Purkinje cell (primary cell): Measurements from ENCODE around the gene ACADVL. TPM values are rescaled to one million over a fixed set of nuclear protein-coding genes. Genes with fewer than 3 reads are reported as not detected.

Experiments used
- polyA plus RNA-seq: library from polyadenylated mRNA; unstranded; fragments of >200 nt; fragmentation: Nextera tagmentation; gene quantifications from 2 replicates; pipeline ENCODE4 v1.2.1, GENCODE V29; 2014

Gene ACADVL
- polyA plus RNA-seq, result 50.1 and 52.5 TPM in 2 replicates

GRCh38 chr17:7219812-7220592, at the start of gene ACADVL, which contains the start of gene DLG4:
ACADVL (plus strand) TSS chr17:7219938; CDS start chr17:7219985, 47 bp downstream.
DLG4 (minus strand) TSS chr17:7219836.

GRCh38 chr17:7179317-7180254, 40.2 kb upstream of the ACADVL start, which contains the start of gene ASGR1:
ASGR1 (minus strand) TSS chr17:7179370; CDS start chr17:7178563, 807 bp downstream.

GRCh38 chr17:7234083-7234951, 14.6 kb downstream of the ACADVL start, which contains the start of gene DVL2:
DVL2 (minus strand) TSS chr17:7234517; CDS start chr17:7234262, 255 bp downstream.

GRCh38 chr17:7239091-7240027, 19.6 kb downstream of the ACADVL start, which contains the start of gene PHF23:
PHF23 (minus strand) TSS chr17:7239457; CDS start chr17:7239279, 178 bp downstream.

GRCh38 chr17:7241783-7242716, 22.3 kb downstream of the ACADVL start, which contains the start of gene GABARAP:
GABARAP (minus strand) TSS chr17:7242449; CDS start chr17:7242330, 119 bp downstream.

GRCh38 chr17:7251661-7252175, 32.0 kb downstream of the ACADVL start, which contains the start of gene CTDNEP1:
CTDNEP1 (minus strand) TSS chr17:7251734; CDS start chr17:7251296, 438 bp downstream.

GRCh38 chr17:7252176-7253043, 32.7 kb downstream of the ACADVL start, which contains the start of gene ELP5:
ELP5 (plus strand) TSS chr17:7252215; CDS start chr17:7252551, 336 bp downstream.

GRCh38 chr17:7262192-7262934, 42.6 kb downstream of the ACADVL start, which contains the start of gene CLDN7:
CLDN7 (minus strand) TSS chr17:7262478; CDS start chr17:7262043, 435 bp downstream.

Other genes with a start within 250 kb of the ACADVL start
- gene ALOX12, start 223.9 kb upstream of the ACADVL start, polyA plus RNA-seq, result 0.82 and 1.0 TPM in 2 replicates
- 1,120 and 1,190 TPM in 2 replicates for gene RNASEK, start 207.3 kb upstream of the ACADVL start, polyA plus RNA-seq
- gene BCL6B, start 196.9 kb upstream of the ACADVL start, polyA plus RNA-seq, result not detected in 2 replicates
- gene SLC16A13, start 183.9 kb upstream of the ACADVL start, polyA plus RNA-seq, result not detected in 2 replicates
- gene SLC16A11, start 175.8 kb upstream of the ACADVL start, polyA plus RNA-seq, result not detected in 2 replicates
- gene CLEC10A, start 139.7 kb upstream of the ACADVL start, polyA plus RNA-seq, result not detected in 2 replicates
- gene ASGR2, start 105.1 kb upstream of the ACADVL start, polyA plus RNA-seq, result 0.57 and 4.5 TPM in 2 replicates
- gene ASGR1, start 40.6 kb upstream of the ACADVL start, polyA plus RNA-seq, result 1.7 and 5.0 TPM in 2 replicates
- 1.7 and 3.0 TPM in 2 replicates for gene DLG4, start 102 bp upstream of the ACADVL start, polyA plus RNA-seq
- gene DVL2, start 14.6 kb downstream of the ACADVL start, polyA plus RNA-seq, result 0.91 and 1.8 TPM in 2 replicates
- gene PHF23, start 19.5 kb downstream of the ACADVL start, polyA plus RNA-seq, result 8.9 and 12.1 TPM in 2 replicates
- 235 and 613 TPM in 2 replicates for gene GABARAP, start 22.5 kb downstream of the ACADVL start, polyA plus RNA-seq
- gene CTDNEP1, start 31.8 kb downstream of the ACADVL start, polyA plus RNA-seq, result 9.3 and 15.5 TPM in 2 replicates
- gene ELP5, start 32.3 kb downstream of the ACADVL start, polyA plus RNA-seq, result 15.8 and 16.6 TPM in 2 replicates
- gene CLDN7, start 42.5 kb downstream of the ACADVL start, polyA plus RNA-seq, result not detected in 2 replicates
- not detected in 2 replicates for gene SLC2A4, start 61.8 kb downstream of the ACADVL start, polyA plus RNA-seq
- gene YBX2, start 74.7 kb downstream of the ACADVL start, polyA plus RNA-seq, result not detected in 2 replicates
- gene EIF5A, start 87.7 kb downstream of the ACADVL start, polyA plus RNA-seq, result 41.6 and 47.0 TPM in 2 replicates
- gene GPS2, start 95.4 kb downstream of the ACADVL start, polyA plus RNA-seq, result 42.5 and 54.6 TPM in 2 replicates
- gene NEURL4, start 109.4 kb downstream of the ACADVL start, polyA plus RNA-seq, result 0.34 TPM in 1 of 2 replicates, not detected in the other
- 4.1 and 5.8 TPM in 2 replicates for gene ACAP1, start 116.6 kb downstream of the ACADVL start, polyA plus RNA-seq
- not detected in 2 replicates for gene KCTD11, start 132.2 kb downstream of the ACADVL start, polyA plus RNA-seq
- not detected in 2 replicates for gene TMEM95, start 135.2 kb downstream of the ACADVL start, polyA plus RNA-seq
- gene TNK1, start 161.2 kb downstream of the ACADVL start, polyA plus RNA-seq, result 0.15 TPM in 1 of 2 replicates, not detected in the other
- gene PLSCR3, start 174.6 kb downstream of the ACADVL start, polyA plus RNA-seq, result 1.3 and 1.8 TPM in 2 replicates
- 148 and 161 TPM in 2 replicates for gene TMEM256, start 184.2 kb downstream of the ACADVL start, polyA plus RNA-seq
- 6.6 and 13.0 TPM in 2 replicates for gene NLGN2, start 187.9 kb downstream of the ACADVL start, polyA plus RNA-seq
- not detected in 2 replicates for gene SPEM1, start 200.4 kb downstream of the ACADVL start, polyA plus RNA-seq
- not detected in 2 replicates for gene SPEM2, start 205.7 kb downstream of the ACADVL start, polyA plus RNA-seq
- gene SPEM3, start 208.9 kb downstream of the ACADVL start, polyA plus RNA-seq, result not detected in 2 replicates
- gene TMEM102, start 215.5 kb downstream of the ACADVL start, polyA plus RNA-seq, result not detected in 2 replicates
- 1.2 and 2.0 TPM in 2 replicates for gene FGF11, start 219.6 kb downstream of the ACADVL start, polyA plus RNA-seq
- gene CHRNB1, start 225.1 kb downstream of the ACADVL start, polyA plus RNA-seq, result 14.7 and 16.0 TPM in 2 replicates